GM11168 (cell line): Measurements from ENCODE around the gene ARL6IP4.

Experiments used
- in situ Hi-C: fragments of 300-500 bp; cut with MboI; formaldehyde crosslinking; loops from one replicate; pipeline ENCODE4 v1.12.0; 2022; ENCODE audit warnings: low sequenced_read_pairs; ENCODE audit not compliant: unreplicated experiment

ARL6IP4 gene

GRCh38 chr12:122956035-122956434, 24.4 kb upstream of the ARL6IP4 start:
- in situ Hi-C loops: loop anchor here (5.0 to 25.0 kb wide), 2 partner anchors 164 to 319 kb away; no protein-coding TSS in a partner anchor

- in situ Hi-C loops: loop anchor here (5.0 to 25.0 kb wide), 2 partner anchors 166 to 321 kb away; no protein-coding TSS in a partner anchor
Observed at GRCh38 chr12:122958198-122958888, 22.1 kb upstream of the ARL6IP4 start.

GRCh38 chr12:122959566-122960192, 20.8 kb upstream of the ARL6IP4 start:
- in situ Hi-C loops: loop anchor here (5.0 to 25.0 kb wide), 2 partner anchors 167 to 322 kb away; no protein-coding TSS in a partner anchor

GRCh38 chr12:122960193-122960569, 20.3 kb upstream of the ARL6IP4 start:
- in situ Hi-C loops: loop anchor here (25.0 kb wide), 1 partner anchor 323 kb away; no protein-coding TSS in a partner anchor

- in situ Hi-C loops: loop anchor here (25.0 kb wide), 1 partner anchor 324 kb away; no protein-coding TSS in a partner anchor
Observed at GRCh38 chr12:122961531-122962329, 18.8 kb upstream of the ARL6IP4 start.

GRCh38 chr12:122963941-122964265, 16.6 kb upstream of the ARL6IP4 start:
- in situ Hi-C loops: loop anchor here (25.0 kb wide), 1 partner anchor 327 kb away; no protein-coding TSS in a partner anchor

- in situ Hi-C loops: loop anchor here (25.0 kb wide), 1 partner anchor 327 kb away; no protein-coding TSS in a partner anchor
Observed at GRCh38 chr12:122964439-122965257, 15.8 kb upstream of the ARL6IP4 start.

- in situ Hi-C loops: loop anchor here (25.0 kb wide), 1 partner anchor 328 kb away; no protein-coding TSS in a partner anchor
Observed at GRCh38 chr12:122965321-122965751, 15.1 kb upstream of the ARL6IP4 start.

- in situ Hi-C loops: loop anchor here (25.0 kb wide), 1 partner anchor 329 kb away; no protein-coding TSS in a partner anchor
Observed at GRCh38 chr12:122965851-122966742, 14.4 kb upstream of the ARL6IP4 start, which contains the start of gene ABCB9. ABCB9 (minus strand) TSS chr12:122966463; CDS start chr12:122960235, 6,228 bp downstream.

GRCh38 chr12:122966743-122967550, 13.5 kb upstream of the ARL6IP4 start:
- in situ Hi-C loops: loop anchor here (25.0 kb wide), 1 partner anchor 330 kb away; no protein-coding TSS in a partner anchor

GRCh38 chr12:122968104-122968503, 12.4 kb upstream of the ARL6IP4 start:
- in situ Hi-C loops: loop anchor here (25.0 kb wide), 1 partner anchor 331 kb away; no protein-coding TSS in a partner anchor

- in situ Hi-C loops: loop anchor here (25.0 kb wide), 1 partner anchor 332 kb away; no protein-coding TSS in a partner anchor
Observed at GRCh38 chr12:122969676-122970075, 10.8 kb upstream of the ARL6IP4 start.

GRCh38 chr12:122974274-122974891, 6.1 kb upstream of the ARL6IP4 start:
- in situ Hi-C loops: loop anchor here (25.0 kb wide), 1 partner anchor 337 kb away; no protein-coding TSS in a partner anchor

- in situ Hi-C loops: loop anchor here (25.0 kb wide), 1 partner anchor 338 kb away; no protein-coding TSS in a partner anchor
Observed at GRCh38 chr12:122974892-122975789, 5.3 kb upstream of the ARL6IP4 start, which contains the start of gene OGFOD2. OGFOD2 (plus strand) TSS chr12:122975244; CDS start chr12:122975252, 8 bp downstream.

- in situ Hi-C loops: no loop called here
Observed at GRCh38 chr12:122975790-122976647, 4.5 kb upstream of the ARL6IP4 start.
